HEK293T (cell line): ENCODE measurements around the gene NOL12.

ENCODE experiments used
- CTCF ChIA-PET: fragments of 350-600 bp; formaldehyde crosslinking; extraction: SDS; loops from one replicate; lab custom pipeline; 2021; ENCODE audit warnings: antibody characterized with exemption, inconsistent platforms; lab: Yijun Ruan, JAX
- POLR2A ChIA-PET: fragments of 350-600 bp; formaldehyde crosslinking; extraction: SDS; loops from one replicate; lab custom pipeline; 2020; ENCODE audit warnings: antibody characterized with exemption, inconsistent platforms; lab: Yijun Ruan, JAX
- DNase-seq: peaks from one replicate; pipeline ENCODE4 v3.0.0; 2012; ENCODE audit warnings: mixed read lengths; ENCODE audit errors: extremely low spot score
- ARNT ChIP-seq: fragments of 450-650 bp; IDR thresholded peaks from 2 replicates; pipeline ENCODE4 v1.6.1; 2017; ENCODE audit warnings: mild to moderate bottlenecking
- BHLHE40 ChIP-seq: fragments of 450-650 bp; IDR thresholded peaks from 2 replicates; pipeline ENCODE4 v1.6.1; 2016; ENCODE audit warnings: mild to moderate bottlenecking, moderate library complexity, borderline replicate concordance
- CTBP1 ChIP-seq: fragments of 450-650 bp; IDR thresholded peaks from 2 replicates; pipeline ENCODE4 v1.6.1; 2016; ENCODE audit warnings: borderline replicate concordance
- ELF4 ChIP-seq: fragments of 450-650 bp; IDR thresholded peaks from 2 replicates; pipeline ENCODE4 v1.6.1; 2017; ENCODE audit warnings: antibody characterized with exemption
- FOXA1 ChIP-seq: fragments of 450-650 bp; IDR thresholded peaks from 2 replicates; pipeline ENCODE4 v1.6.1; 2016; ENCODE audit warnings: mild to moderate bottlenecking
- FOXK2 ChIP-seq: fragments of 450-650 bp; IDR thresholded peaks from 2 replicates; pipeline ENCODE4 v1.6.1; 2016; ENCODE audit warnings: mild to moderate bottlenecking
- FOXM1 ChIP-seq: fragments of 450-650 bp; IDR thresholded peaks from 2 replicates; pipeline ENCODE4 v1.6.1; 2017; ENCODE audit warnings: mild to moderate bottlenecking, borderline replicate concordance
- HDGF ChIP-seq: fragments of 450-650 bp; IDR thresholded peaks from 2 replicates; pipeline ENCODE4 v1.6.1; 2017; ENCODE audit warnings: antibody characterized with exemption, borderline replicate concordance
- L3MBTL2 ChIP-seq: fragments of 450-650 bp; conservative IDR thresholded peaks from 2 replicates; pipeline ENCODE4 v1.6.1; 2016; ENCODE audit warnings: mild to moderate bottlenecking
- LEF1 ChIP-seq: fragments of 450-650 bp; IDR thresholded peaks from 2 replicates; pipeline ENCODE4 v1.6.1; 2017; ENCODE audit warnings: mild to moderate bottlenecking, borderline replicate concordance
- NFRKB ChIP-seq: fragments of 450-650 bp; IDR thresholded peaks from 2 replicates; pipeline ENCODE4 v1.6.1; 2016; ENCODE audit warnings: mild to moderate bottlenecking, moderate library complexity
- SP1 ChIP-seq: fragments of 450-650 bp; IDR thresholded peaks from 2 replicates; pipeline ENCODE4 v1.6.1; 2017
- SUZ12 ChIP-seq: fragments of 450-650 bp; IDR thresholded peaks from 2 replicates; pipeline ENCODE4 v1.6.1; 2016; ENCODE audit warnings: mild to moderate bottlenecking
- TARDBP ChIP-seq: fragments of 450-650 bp; IDR thresholded peaks from 2 replicates; pipeline ENCODE4 v1.6.1; 2016
- ZNF384 ChIP-seq: fragments of 450-650 bp; IDR thresholded peaks from 2 replicates; pipeline ENCODE4 v1.6.1; 2016
- TF ChIP-seq, protein P1 (sequence below): fragments of 450-650 bp; IDR thresholded peaks from 2 replicates; pipeline ENCODE4 v1.6.1; 2016

NOL12 gene

GRCh38 chr22:37681001-37681424, 5.1 kb upstream of the NOL12 start:
- ChIA-PET CTCF (interaction anchor here (0.5 to 3.3 kb wide), 10 partner anchors 9 to 458 kb away, joined by 3 to 40 read pairs (median 4); partner anchors contain the start of gene PDXP), POLR2A (interaction anchor here (1.0 to 4.1 kb wide), 4 partner anchors 14 to 38 kb away, joined by 3 to 44 read pairs (median 6); partner anchors contain the start of gene PDXP)
- TF ChIP-seq LEF1 (no peak), FOXA1 (no peak), ZNF384 (no peak), HDGF (no peak), FOXM1 (no peak)
- TF ChIP-seq, protein P1, sequence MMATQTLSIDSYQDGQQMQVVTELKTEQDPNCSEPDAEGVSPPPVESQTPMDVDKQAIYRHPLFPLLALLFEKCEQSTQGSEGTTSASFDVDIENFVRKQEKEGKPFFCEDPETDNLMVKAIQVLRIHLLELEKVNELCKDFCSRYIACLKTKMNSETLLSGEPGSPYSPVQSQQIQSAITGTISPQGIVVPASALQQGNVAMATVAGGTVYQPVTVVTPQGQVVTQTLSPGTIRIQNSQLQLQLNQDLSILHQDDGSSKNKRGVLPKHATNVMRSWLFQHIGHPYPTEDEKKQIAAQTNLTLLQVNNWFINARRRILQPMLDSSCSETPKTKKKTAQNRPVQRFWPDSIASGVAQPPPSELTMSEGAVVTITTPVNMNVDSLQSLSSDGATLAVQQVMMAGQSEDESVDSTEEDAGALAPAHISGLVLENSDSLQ: no peak
- no peak for DNase-seq

DNA sequence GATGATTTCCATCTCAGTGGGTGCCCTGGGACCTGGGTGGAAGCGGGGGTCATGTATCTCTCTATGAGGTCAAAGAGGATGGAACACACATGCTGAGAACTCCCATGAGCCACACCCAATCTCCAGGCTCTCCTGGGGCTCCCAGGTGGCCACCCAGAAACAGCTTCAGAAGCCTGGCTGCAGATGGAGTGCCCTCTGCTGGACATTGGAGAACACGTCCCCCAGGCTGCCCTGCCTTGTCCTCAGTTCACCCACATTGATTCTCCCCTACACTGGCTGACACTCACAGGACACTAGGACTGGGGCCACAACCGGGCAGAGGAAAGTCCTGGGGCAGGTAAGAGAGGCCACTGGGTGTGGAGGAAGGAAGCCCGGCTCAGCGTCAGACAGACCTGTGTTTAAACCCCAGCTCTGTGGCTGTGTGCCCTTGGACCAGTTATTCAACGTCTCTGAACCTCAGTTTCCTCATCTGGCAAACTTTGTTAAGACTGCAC, 4.5 kb upstream of the NOL12 start:
- POLR2A ChIA-PET: interaction anchor here (1.0 to 4.1 kb wide), 4 partner anchors 14 to 38 kb away, joined by 3 to 44 read pairs (median 6); partner anchors contain the start of gene PDXP
- peak; percentile 83 for DNase-seq
- TF ChIP-seq HDGF (no peak), FOXM1 (no peak), SUZ12 (no peak), ZNF384 (no peak), CTBP1 (no peak), FOXK2 (no peak), NFRKB (no peak)
- CTCF ChIA-PET: interaction anchor here (0.6 to 3.3 kb wide), 8 partner anchors 10 to 74 kb away, joined by 3 to 40 read pairs (median 4); partner anchors contain the start of gene PDXP

GRCh38 chr22:37684803-37685615, 1.1 kb upstream of the NOL12 start:
- CTCF ChIA-PET: interaction anchor here (0.6 to 1.1 kb wide), 5 partner anchors 26 to 146 kb away, joined by 3 to 6 read pairs (median 3); no protein-coding TSS in a partner anchor
- DNase-seq: no peak
- POLR2A ChIA-PET: interaction anchor here (1.5 to 2.3 kb wide), 2 partner anchors 27 to 83 kb away, joined by 4 to 33 read pairs; partner anchors contain the start of gene PDXP
- no peak for TF ChIP-seq HDGF
- TF ChIP-seq FOXK2: no peak
- TF ChIP-seq CTBP1: no peak
- no peak for TF ChIP-seq TARDBP
- TF ChIP-seq, protein P1: no peak
- no peak for TF ChIP-seq ARNT
- TF ChIP-seq ZNF384: no peak
- no peak for TF ChIP-seq BHLHE40
- TF ChIP-seq NFRKB: no peak
- TF ChIP-seq SUZ12: no peak
- TF ChIP-seq FOXM1: no peak
- TF ChIP-seq LEF1: no peak
- TF ChIP-seq L3MBTL2: no peak
- TF ChIP-seq FOXA1: no peak
- TF ChIP-seq ELF4: no peak
- no peak for TF ChIP-seq SP1

GRCh38 chr22:37690407-37690806, 4.3 kb downstream of the NOL12 start:
- TF ChIP-seq LEF1 (no peak), FOXM1 (no peak), SUZ12 (no peak), NFRKB (no peak)
- ChIA-PET CTCF (no interaction called here), POLR2A (no interaction called here)
- no peak for DNase-seq

DNA sequence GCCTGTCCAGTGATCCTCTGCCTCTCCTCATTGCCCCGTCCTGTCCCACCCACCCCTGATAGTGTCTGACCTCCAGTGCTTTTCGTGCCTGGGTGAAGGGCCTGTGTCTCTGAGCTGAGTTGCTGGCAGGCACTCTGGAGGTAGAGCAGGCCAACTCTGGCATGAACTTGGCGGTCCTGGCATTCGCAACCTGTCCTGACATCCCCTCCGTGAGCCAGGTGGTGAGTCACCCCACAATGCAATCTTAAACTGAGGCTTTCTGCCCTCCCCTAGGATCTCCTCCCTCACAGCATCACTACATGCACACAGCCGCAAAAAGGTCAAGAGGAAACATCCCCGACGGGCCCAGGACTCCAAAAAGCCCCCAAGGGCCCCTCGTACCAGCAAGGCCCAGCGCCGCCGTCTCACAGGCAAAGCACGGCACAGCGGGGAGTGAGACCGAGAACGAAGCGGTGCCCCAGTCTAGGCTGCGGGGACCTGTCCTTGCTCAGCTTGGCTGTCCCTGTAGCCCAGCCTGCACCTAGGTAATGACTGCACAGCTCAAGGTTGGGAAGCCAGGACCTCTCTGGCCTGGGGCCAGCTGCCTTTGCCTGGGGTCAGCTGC, 4.9 kb downstream of the NOL12 start:
- CTCF ChIA-PET: no interaction called here
- TF ChIP-seq SP1: no peak
- no peak for TF ChIP-seq FOXK2
- no peak for TF ChIP-seq L3MBTL2
- TF ChIP-seq CTBP1: no peak
- TF ChIP-seq, protein P1: no peak
- TF ChIP-seq BHLHE40: no peak
- TF ChIP-seq LEF1: no peak
- no peak for TF ChIP-seq ZNF384
- no peak for TF ChIP-seq SUZ12
- no peak for TF ChIP-seq TARDBP
- TF ChIP-seq FOXA1: no peak
- TF ChIP-seq ARNT: no peak
- TF ChIP-seq ELF4: no peak
- no peak for TF ChIP-seq FOXM1
- no peak for TF ChIP-seq HDGF
- TF ChIP-seq NFRKB: no peak
- POLR2A ChIA-PET: no interaction called here
- no peak for DNase-seq
